ENCODE results near the gene PDE4D. TPM values are rescaled to one million over a fixed set of nuclear protein-coding genes. Genes with fewer than 3 reads are reported as not detected.

PDE4D gene
- total RNA-seq, 4 donors from 2014 or later = 35.0 to 121 (median 63.4) TPM

DNA sequence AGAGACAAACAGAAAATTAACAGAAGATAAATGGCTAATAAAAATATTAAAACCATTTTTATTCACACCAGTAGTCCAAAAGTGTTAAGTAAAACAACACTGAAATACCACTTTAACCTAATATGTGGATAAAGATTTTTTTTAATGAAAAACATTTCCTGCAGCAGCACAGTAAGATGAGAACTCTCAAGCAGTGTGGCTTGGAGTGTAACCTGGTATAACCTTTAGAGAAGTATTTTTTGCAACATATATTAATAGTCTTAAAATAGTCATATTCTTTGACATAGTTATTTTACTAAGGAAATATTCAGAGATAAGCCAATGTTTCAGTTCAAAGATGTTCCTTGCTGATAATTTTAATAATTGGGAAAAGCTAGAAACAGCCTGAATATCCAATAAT is 644.4 kb downstream of the PDE4D start:
- ATAC-seq = no peak
- H3K9me3 ChIP-seq = peaks cover 0 to 8% (median 0%) of the 10 kb centered on the region in 3 donors
- H3K27ac ChIP-seq = peak overlapping the region in 1 of 4 donors; percentile 66
- peaks cover 7 to 64% (median 13%) of the 10 kb centered on the region in 3 donors for H3K4me1 ChIP-seq
- TF ChIP-seq, protein P1, sequence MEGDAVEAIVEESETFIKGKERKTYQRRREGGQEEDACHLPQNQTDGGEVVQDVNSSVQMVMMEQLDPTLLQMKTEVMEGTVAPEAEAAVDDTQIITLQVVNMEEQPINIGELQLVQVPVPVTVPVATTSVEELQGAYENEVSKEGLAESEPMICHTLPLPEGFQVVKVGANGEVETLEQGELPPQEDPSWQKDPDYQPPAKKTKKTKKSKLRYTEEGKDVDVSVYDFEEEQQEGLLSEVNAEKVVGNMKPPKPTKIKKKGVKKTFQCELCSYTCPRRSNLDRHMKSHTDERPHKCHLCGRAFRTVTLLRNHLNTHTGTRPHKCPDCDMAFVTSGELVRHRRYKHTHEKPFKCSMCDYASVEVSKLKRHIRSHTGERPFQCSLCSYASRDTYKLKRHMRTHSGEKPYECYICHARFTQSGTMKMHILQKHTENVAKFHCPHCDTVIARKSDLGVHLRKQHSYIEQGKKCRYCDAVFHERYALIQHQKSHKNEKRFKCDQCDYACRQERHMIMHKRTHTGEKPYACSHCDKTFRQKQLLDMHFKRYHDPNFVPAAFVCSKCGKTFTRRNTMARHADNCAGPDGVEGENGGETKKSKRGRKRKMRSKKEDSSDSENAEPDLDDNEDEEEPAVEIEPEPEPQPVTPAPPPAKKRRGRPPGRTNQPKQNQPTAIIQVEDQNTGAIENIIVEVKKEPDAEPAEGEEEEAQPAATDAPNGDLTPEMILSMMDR (IDR thresholded peaks at IDR 0.05) = no peak
- H3K4me3 ChIP-seq = no peak overlapping the region
- H3K36me3 ChIP-seq = no peaks in the 10 kb centered on the region
- H3K27me3 ChIP-seq = no peaks in the 10 kb centered on the region

DNA sequence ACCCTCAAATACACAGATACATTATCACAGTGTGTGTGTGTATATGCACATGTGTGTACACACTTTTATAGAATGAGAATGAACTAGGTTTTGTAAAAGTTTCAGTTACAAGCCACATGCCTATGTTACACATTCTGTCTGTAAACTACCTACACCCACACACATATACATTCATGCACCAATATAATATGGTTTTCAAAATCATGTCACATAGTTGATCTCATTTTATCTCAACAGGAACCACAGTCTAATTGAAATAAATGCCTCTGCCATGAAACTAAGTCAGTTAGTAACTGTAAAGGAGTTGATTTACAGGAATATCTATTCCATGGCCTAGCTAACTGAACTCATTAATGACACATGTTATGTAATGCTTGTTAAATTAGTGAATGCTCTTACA is 646.6 kb downstream of the PDE4D start:
- H3K4me1 ChIP-seq = peaks cover 7 to 58% (median 12%) of the 10 kb centered on the region in 3 donors
- peaks cover 0 to 8% (median 0%) of the 10 kb centered on the region in 3 donors for H3K9me3 ChIP-seq
- H3K36me3 ChIP-seq = no peaks in the 10 kb centered on the region
- no peak overlapping the region for H3K4me3 ChIP-seq
- TF ChIP-seq POLR2AphosphoS5 (IDR thresholded peaks at IDR 0.05) (no peak), POLR2A (IDR thresholded peaks at IDR 0.05) (no peak), EP300 (IDR thresholded peaks at IDR 0.05) (no peak)
- TF ChIP-seq, protein P1 (IDR thresholded peaks at IDR 0.05) = no peak
- no peak for ATAC-seq
- no peaks in the 10 kb centered on the region for H3K27me3 ChIP-seq
- H3K27ac ChIP-seq = peak overlapping the region; percentile 34 to 68 (median 60)

DNA sequence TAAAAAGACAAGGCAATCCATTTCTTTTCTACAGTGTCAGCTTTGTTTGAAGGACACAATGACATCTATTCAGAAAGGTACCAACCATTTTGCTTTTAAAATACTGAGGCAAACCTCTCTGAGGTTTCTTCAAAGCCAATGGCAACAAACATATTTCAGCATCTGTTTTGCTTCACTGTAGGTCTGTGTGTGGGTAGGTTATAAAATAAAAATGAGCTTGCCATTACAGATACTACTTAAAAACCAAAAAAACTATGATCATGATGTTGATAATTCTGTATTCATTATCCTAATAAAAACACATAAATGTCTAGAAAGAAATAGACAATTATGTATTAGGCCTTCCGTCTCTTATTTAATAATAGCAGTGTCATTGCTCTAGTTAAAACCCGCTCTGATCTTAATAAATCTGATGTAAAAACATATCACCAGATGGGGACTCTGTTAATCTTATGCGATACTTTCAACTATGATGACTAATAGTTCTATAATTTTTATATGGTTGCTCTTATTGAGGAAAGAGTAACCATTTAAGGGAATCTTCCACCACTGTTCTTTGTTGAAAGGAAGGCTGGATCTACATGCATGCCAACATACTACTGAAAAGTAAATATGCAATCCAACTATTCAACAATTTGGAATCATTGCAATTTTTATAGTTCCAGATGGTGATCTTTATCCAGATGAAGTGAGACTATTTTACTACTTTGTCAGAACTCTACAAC is 647.2 kb downstream of the PDE4D start:
- Histone ChIP-seq H3K9me3 (peaks cover 0 to 4% (median 0%) of the 10 kb centered on the region in 3 donors), H3K27me3 (no peaks in the 10 kb centered on the region), H3K36me3 (no peaks in the 10 kb centered on the region), H3K27ac (peak overlapping the region; percentile 54 to 76 (median 67)), H3K4me3 (no peak overlapping the region), H3K4me1 (peaks cover 7 to 64% (median 12%) of the 10 kb centered on the region in 3 donors)
- no peak for ATAC-seq
- TF ChIP-seq EP300 (IDR thresholded peaks at IDR 0.05) (no peak), POLR2AphosphoS5 (IDR thresholded peaks at IDR 0.05) (no peak), POLR2A (IDR thresholded peaks at IDR 0.05) (no peak)
- TF ChIP-seq, protein P1 (IDR thresholded peaks at IDR 0.05) = no peak
- 34 to 38% methylated on average over 3 of the region's 3 CpGs for WGBS, 2 donors (ENCODE audit: low coverage in 1 of 2)

DNA sequence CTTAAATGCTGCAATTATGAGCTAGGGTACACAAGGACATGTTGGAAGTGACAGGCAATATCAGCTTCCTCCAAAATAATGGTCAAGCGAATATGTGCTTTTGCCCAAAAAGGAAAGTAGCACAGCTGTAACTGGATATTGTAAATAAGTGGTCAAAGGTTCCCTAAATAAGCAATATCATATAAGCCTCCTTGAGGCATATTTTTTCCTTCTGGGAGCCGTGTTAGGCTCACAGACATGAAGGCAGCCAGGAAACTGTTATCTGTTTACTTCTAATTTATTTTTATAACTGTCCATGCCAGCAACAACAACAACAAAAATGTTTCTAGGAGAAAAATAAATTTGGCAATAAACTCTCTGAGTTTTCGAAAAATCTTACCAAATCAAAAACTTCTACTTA is 648.3 kb downstream of the PDE4D start:
- TF ChIP-seq POLR2AphosphoS5 (IDR thresholded peaks at IDR 0.05) (no peak), POLR2A (IDR thresholded peaks at IDR 0.05) (no peak)
- TF ChIP-seq, protein P1 (IDR thresholded peaks at IDR 0.05) = no peak
- Histone ChIP-seq H3K4me3 (no peak overlapping the region), H3K9me3 (no peaks in the 10 kb centered on the region), H3K36me3 (no peaks in the 10 kb centered on the region), H3K27me3 (no peaks in the 10 kb centered on the region), H3K4me1 (peaks cover 7 to 70% (median 12%) of the 10 kb centered on the region in 3 donors), H3K27ac (peak overlapping the region; percentile 54 to 76 (median 67))
- ATAC-seq = no peak
- WGBS, 2 donors (ENCODE audit: low coverage in 1 of 2) = 22 to 25% methylated on average over 3 of the region's 3 CpGs

DNA sequence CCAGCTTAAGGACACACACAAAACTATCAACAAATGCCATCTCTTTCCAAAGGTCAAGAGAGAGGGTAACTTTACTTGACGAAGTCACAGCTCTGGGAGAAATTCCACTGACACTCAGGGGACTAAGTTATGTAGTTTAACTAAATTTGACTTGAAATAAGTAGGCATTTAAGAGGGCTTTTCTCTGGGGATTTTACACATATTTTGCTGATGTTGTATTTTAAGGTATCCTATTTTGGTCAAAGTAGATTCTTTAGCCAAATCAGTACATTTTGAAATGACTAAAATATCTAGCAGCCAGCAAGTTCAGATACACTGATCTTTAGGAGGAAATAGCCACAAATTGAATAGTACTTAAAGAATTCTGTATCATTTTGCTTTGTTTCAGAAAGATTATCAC is 652.0 kb downstream of the PDE4D start:
- no peak for ATAC-seq
- H3K27ac ChIP-seq = no peak overlapping the region
- no peak overlapping the region for H3K4me3 ChIP-seq
- TF ChIP-seq POLR2A (IDR thresholded peaks at IDR 0.05) = no peak
- TF ChIP-seq, protein P1 (IDR thresholded peaks at IDR 0.05) = no peak
- peaks cover 4 to 63% (median 10%) of the 10 kb centered on the region in 3 donors for H3K4me1 ChIP-seq
- no peaks in the 10 kb centered on the region for H3K9me3 ChIP-seq
- H3K27me3 ChIP-seq = no peaks in the 10 kb centered on the region
- 27 to 50% methylated on average over 1 of the region's 1 CpG for WGBS, 2 donors (ENCODE audit: low coverage in 1 of 2)
- no peaks in the 10 kb centered on the region for H3K36me3 ChIP-seq
